Retina (tissue), 1 donor: ENCODE data around the gene SPEM1.

Source experiments
- DNase-seq: peaks from one replicate; pipeline ENCODE4 v3.0.0-alpha.2; 2016

The SPEM1 gene

GRCh38 chr17:7423679-7424078 is 3.6 kb downstream of the SPEM1 start:
- DNase-seq: no peak

GRCh38 chr17:7425316-7425715 is 5.2 kb downstream of the SPEM1 start, which contains the start of gene SPEM2:
Gene SPEM2 (plus strand): TSS chr17:7425616. CDS start chr17:7425689, 73 bp downstream.
- DNase-seq: no peak

- DNase-seq: no peak
Observed at GRCh38 chr17:7425756-7426155, 5.6 kb downstream of the SPEM1 start.

GRCh38 chr17:7426203-7426863 is 6.2 kb downstream of the SPEM1 start:
- no peak for DNase-seq

- DNase-seq: no peak
Observed at GRCh38 chr17:7426896-7427489, 6.9 kb downstream of the SPEM1 start.

- no peak for DNase-seq
Observed at GRCh38 chr17:7427549-7427948, 7.4 kb downstream of the SPEM1 start.

GRCh38 chr17:7428557-7428956 is 8.4 kb downstream of the SPEM1 start, which contains the start of gene SPEM3:
Gene SPEM3 (plus strand): TSS chr17:7428857. CDS start chr17:7428903, 46 bp downstream.
- no peak for DNase-seq

- no peak for DNase-seq
Observed at GRCh38 chr17:7429722-7430121, 9.6 kb downstream of the SPEM1 start.

GRCh38 chr17:7431231-7431630 is 11.1 kb downstream of the SPEM1 start:
- no peak for DNase-seq

- DNase-seq: no peak
Observed at GRCh38 chr17:7432296-7432695, 12.2 kb downstream of the SPEM1 start.

- DNase-seq: peak; percentile 62
Observed at GRCh38 chr17:7435676-7436555, 15.8 kb downstream of the SPEM1 start.

GRCh38 chr17:7436556-7437368 is 16.6 kb downstream of the SPEM1 start:
- peak; percentile 91 for DNase-seq

GRCh38 chr17:7437369-7437863 is 17.3 kb downstream of the SPEM1 start:
- peak; percentile 32 for DNase-seq

GRCh38 chr17:7437950-7438614 is 18.0 kb downstream of the SPEM1 start:
- DNase-seq: peak; percentile 78

- no peak for DNase-seq
Observed at GRCh38 chr17:7438656-7439460, 18.7 kb downstream of the SPEM1 start.

- peak; percentile 54 for DNase-seq
Observed at GRCh38 chr17:7439462-7440112, 19.5 kb downstream of the SPEM1 start, which contains the start of gene FGF11. Gene FGF11 (plus strand): TSS chr17:7439512. CDS start chr17:7439621, 109 bp downstream.

GRCh38 chr17:7440113-7440833 is 20.1 kb downstream of the SPEM1 start:
- peak; percentile 95 for DNase-seq

- DNase-seq: no peak
Observed at GRCh38 chr17:7440834-7441195, 20.7 kb downstream of the SPEM1 start.

GRCh38 chr17:7441266-7441665 is 21.1 kb downstream of the SPEM1 start:
- no peak for DNase-seq

- DNase-seq: no peak
Observed at GRCh38 chr17:7442142-7442541, 22.0 kb downstream of the SPEM1 start.
